ENCODE measurements around the gene CPT1C.

Gene CPT1C

DNA sequence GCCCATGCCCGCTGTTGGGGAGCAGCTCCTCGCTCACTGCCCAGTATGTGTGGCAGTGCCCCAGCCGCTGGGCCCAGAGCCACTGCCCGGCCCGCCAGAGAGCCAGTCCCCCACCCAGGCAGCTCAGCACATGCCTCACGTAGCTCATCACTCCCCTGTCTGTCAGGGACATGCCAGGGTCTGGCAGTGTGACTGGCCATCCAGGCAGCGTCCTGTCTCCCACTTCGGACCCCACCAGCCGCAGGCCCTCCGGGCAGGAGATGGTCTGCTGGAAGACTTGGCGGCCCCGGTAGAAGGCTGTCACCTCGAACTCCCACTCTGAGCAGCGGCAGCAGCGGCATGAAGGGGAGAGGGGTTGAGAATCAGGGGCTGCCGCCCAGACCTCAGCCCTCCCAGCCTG is 28.9 kb upstream of the CPT1C start:
- DNase-seq, result no peak

DNA sequence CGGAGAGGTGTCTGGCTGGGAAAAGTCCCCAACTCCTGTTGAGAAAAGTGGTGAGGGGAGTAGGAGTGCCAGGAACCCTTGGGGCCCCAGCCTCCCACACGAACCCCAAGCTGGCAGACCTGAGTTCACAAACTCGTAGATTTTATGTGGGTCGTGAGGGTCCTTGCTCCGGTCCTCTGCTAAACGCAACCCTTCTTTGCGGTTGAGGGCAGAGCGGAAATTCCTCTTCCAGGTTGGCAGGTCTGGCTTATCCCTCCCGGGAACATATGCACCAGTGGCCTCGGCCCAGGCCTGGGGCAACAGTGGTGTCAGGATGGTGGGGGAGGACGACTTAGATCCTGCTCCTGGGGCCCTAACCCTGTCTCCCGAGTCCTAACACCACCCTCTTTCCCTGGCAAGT is 27.7 kb upstream of the CPT1C start:
- DNase-seq, result no peak

DNA sequence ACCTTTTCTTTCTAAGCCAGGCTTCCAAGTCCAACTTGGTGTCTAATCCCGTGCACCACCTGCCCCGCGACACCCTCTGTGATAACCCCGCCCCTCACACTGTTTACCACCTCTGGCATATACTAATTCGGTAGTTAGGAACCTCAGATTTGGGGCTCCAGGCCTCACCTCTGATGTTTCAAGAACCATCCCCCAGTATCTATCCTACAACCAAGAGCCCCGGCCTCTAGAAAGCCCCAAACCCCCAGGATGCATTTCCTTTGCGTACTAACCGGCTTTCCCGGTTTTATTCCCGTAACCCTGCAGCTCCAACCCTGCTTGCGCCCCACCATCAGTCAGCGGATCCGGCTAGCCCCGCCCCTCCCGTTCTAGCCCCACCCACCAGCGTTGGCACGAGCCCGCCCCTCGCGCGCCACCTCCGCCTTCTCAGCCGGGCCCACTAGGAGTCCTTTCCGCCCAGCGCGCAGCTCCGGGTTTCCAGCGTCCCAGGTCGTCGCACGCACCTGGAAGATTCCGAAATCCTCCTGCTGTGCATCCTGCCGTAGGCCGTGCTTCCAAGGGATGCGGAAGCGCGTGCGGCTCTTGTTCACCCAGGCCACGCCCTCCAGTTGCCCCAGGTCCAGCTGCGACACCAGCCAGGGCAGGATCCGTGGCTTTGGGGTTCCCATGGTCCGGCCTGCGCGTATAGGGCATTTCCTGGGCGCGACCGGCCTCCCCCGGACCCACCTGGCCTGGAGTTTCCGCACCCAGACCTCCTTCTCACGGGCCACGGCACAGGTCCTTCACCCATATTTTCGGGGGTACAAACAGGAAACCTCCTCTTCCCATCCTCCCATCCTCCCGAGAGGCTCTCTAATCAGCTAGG is 26.5 kb upstream of the CPT1C start:
- peak; percentile 83 to 90 for DNase-seq

DNA sequence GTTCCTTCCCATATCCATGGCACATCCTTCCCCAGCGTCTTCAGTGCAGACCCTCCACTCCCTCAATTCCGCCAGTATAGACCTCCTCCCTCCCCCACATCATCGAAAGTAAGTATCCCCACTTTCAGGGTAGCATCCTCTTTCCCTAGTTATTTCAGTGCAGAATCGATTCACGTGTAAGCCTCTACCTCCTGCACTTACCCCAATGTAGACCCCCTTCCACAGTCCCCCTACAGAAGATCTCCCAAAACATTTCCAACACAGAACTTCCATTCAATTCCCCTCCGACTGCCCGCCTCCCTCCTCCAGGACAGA is 25.9 kb upstream of the CPT1C start:
- DNase-seq, result no peak

DNA sequence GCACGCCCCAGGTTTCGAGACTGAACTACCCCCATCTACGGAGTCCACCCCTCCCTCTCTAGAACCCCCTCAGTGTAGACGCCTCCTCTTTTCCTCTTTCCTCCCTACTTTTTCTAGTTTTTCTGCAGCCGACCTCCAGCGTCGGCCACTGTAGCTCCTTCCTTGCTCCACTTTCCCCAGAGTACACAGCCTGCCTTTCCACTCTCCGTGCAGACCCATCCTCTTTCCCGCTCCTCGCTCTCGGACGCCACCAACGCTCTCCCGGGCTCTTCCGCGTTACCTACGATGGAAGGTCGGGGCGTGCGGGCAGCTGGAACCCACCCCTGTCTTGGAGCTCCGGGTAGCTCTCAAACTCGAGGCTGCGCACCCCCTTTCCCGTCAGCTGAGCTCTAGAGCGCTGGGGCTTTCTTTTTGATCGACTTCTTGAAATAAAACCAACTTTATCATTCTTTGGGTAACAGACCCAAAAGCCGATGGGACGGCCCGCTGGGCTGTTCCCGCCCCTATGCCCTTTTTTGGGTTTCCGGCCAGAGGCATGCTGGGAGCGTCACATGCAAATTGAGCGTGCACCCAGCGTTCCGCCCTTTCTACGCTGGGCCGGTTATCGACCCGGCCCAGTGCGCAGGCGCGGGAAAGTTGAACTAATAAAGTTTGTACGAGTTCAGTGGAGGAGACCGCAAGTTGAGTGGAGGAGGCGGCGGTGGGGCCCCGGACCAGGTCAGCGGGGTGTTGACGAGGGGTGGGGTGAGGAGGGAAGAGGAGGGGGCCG is 25.4 kb upstream of the CPT1C start, which contains the start of the genes BCL2L12 and IRF3:
BCL2L12 (plus strand) TSS at position 583 of the 769 bp plus-strand sequence. CDS start 760 bp downstream, outside the sequence.
IRF3 (minus strand) TSS at position 507 of the 769 bp plus-strand sequence. CDS start 1,019 bp downstream, outside the sequence.
- peak; percentile 98 to 99 for DNase-seq

DNA sequence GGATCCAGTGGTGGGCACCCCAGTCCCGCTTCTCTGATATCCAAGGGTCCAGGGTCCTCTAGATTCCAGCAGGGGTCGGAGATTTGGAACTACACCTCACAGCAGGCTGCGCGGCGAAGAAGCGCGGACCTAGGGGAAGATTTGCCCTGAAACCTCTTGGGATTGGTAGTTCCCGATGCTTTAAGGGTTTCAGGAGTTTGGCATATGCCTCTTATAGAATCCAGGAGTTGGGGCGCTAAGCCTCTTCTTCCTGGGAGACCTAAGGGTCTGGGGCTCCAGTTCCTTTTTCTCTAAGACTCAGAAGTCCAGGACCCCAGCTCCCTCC is 24.8 kb upstream of the CPT1C start:
- DNase-seq, result no peak

DNA sequence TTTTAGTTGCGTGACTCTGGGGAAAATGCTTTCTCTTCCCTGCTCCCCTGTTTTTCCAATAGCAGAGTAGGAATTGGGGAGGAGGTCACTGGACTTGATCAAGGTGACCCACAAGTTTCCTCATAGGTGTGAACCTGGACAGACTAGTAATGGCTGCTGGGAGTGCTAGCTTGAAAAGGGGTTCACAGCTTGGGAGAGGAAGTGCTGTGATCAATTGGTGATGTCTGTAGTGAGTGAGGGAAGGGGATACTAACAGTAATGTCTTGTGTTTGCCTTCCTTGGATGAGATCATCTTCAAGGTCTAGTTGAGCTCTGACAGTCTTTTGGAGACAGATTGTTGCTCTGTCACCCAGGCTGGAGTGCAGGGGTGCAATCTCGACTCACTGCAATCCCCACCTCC is 23.4 kb upstream of the CPT1C start:
- DNase-seq, result no peak

DNA sequence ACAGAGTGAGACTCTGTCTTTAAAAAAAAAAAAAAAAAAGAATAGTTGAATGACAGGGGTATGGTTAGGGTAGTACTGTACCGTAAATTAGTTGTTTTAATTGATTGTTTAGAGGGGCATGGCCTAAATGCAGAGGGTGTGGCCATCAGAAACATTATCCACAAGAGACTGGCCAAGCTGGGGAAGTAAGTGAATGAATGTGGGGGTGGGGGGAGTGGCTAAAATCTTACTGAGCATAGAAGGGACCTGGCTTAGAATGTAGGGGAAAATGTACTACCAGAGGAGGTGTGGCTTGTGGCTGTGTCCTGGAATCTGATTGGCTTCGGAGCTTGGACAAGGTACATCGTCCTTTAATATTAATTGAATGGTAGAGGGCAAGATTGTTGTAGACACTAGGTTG is 21.4 kb upstream of the CPT1C start:
- DNase-seq, result no peak

DNA sequence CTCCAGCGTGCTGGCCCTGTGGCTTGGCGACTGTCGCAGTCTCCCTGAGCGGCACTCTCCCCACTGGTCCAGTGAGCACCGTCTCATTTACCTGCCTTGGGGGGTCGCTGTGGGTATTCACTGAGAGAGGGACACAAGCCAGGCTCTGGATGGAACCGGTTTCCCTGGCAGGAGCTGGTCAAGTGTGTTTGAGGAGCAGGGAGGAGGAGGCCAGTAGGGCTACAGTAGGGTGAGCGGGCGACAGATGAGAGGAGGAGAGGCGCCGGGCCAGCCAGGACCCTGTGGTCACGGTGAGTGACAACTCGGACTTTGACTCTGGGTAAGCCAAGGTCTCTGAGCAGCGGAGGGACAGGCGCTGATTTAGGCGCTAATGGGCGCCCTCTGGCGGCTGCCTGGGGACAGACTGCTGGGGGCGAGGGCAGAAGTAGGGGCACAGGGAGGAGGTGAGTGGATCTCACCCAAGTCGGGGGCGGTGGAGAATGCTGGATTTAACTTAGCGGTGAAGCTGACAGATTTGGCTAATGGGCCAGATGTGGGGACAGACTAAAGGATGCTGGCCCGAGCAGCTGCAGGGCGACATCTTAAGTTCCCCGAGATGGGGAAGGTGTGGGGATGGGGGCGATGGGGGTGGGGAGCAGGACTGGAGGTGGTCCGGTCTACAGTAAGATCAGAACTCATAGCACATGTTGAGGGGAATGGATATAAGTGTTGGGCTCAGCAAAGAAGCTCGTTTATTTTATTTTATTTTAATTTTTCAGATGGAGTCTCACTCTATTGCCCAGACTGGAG is 18.6 kb upstream of the CPT1C start:
- DNase-seq, result peak; percentile 79 to 82

DNA sequence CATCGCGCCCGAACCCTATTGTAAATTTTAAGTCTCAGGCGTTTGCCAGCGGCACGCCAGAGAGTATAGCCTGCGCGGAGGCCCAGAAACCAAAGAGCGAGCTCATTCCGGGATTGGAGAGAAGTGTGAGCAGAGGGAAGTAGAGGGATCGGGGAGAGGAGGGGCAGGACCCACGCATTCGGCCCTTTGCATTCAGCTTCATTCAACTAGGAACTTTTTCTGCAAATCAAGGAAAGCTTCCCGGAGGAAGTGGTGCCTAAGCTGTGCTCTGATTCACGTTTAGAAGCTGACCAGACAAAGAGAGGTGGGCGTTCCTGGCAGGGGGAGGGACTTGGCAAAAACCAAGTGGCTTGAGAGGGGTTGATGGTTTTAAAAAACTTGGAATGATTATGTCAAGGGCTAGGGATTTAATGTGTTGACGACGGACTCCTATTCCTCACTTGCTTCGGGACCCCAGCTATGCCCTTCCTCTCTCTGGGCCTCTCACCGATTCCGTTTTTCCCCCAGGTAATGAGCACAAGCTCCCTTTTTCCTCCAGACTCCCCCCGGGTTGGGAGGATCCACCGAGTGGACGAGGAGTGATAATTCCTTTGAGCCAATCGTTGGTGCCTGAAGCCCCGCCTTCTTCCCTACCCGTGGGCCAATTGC is 14.7 kb upstream of the CPT1C start:
- DNase-seq, result no peak

DNA sequence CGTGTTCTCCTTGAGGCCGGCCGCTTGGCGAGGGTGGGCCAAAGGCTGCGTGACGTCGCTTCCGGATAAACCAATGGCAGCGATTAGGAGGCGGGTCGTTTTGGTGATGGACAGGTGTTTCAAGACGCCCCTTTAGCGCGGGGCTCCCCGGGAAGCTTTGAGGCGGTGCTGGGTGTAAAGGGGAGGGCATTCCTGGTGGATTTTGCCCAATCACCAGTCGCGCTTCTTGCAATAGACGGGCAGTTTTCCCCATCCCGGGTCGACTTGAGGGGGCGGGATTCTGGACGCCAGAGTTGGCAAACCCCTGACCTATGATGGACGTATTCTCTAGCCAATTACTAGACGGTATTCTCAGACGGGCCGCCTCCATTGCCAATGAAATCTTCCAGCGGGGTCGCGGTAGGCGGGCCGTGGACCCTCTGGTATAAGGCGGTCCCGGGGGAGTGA is 14.1 kb upstream of the CPT1C start:
- peak; percentile 100 for DNase-seq

DNA sequence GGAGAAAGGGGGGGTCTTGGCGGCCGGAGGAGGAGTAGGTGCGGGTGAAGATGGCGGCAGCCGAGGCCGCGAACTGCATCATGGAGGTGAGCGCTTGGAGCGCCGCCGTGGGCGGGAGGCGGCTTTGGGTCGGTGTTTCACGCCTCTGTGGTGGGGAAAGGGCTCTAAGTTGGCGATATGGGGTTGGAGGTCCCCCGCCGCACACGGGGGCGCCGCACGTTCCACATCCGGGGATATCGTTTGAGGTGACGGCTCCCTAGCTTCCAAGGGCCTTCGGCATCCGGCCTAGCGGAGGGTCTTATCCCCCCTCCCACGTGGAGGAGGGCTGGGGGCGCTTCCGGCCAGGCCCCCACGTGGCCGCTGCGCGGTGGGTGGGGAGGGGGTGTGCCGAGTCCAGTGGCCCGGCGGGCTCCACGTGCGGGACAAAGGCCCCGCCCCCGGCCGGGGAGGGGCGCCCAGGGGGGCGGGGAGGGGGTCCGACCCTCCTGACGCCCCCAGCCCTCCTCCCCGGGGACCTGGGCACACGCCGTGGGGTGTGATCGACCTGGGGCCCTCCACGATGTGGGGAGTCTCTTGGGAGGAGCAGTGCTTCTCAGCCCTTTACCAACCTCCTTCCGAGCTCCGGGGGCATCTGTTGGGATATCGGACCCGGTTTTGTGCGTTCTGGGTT is 13.6 kb upstream of the CPT1C start, which contains the start of gene PRMT1:
PRMT1 (plus strand) TSS at position 41 of the 670 bp plus-strand sequence; CDS start at position 51, 10 bp downstream.
- peak; percentile 52 to 62 for DNase-seq

DNA sequence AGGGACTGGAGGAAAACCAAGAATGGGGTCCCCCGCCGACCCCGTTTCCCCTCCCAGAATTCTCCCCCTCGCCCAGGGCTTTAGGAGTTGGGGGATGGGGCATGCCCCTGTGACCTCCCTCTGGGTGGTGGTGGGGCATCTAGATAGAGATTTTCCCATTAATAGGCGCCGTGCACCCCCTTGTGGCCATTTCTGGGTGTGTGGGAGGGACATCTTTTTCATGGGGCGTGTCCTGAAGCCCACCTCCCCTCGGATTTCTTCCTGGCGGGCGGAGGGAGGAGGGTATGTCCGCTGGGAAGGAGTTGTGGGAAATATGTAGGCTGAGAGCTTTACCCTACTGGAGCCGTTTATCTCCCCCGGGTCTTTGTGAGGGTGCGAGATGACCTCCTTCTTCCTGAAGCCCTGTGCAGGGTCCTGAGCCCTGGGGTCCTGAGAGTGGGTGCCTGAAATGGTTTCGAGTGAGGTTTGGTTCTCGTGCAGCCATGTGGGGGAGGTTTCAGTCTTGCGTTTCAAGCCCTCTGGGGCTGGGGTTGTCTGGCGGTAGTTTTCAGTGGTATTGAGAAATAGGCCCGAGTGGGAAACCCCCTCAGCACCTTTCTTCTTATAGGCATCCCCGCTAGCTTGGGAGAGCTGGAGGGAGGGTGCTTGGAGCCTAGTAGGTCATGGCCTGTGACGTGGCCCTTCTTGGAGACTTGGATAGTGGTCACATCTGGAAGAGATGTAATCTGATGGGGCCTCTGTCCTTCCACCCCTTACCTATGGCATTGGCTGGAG is 12.8 kb upstream of the CPT1C start:
- peak; percentile 81 to 84 for DNase-seq

DNA sequence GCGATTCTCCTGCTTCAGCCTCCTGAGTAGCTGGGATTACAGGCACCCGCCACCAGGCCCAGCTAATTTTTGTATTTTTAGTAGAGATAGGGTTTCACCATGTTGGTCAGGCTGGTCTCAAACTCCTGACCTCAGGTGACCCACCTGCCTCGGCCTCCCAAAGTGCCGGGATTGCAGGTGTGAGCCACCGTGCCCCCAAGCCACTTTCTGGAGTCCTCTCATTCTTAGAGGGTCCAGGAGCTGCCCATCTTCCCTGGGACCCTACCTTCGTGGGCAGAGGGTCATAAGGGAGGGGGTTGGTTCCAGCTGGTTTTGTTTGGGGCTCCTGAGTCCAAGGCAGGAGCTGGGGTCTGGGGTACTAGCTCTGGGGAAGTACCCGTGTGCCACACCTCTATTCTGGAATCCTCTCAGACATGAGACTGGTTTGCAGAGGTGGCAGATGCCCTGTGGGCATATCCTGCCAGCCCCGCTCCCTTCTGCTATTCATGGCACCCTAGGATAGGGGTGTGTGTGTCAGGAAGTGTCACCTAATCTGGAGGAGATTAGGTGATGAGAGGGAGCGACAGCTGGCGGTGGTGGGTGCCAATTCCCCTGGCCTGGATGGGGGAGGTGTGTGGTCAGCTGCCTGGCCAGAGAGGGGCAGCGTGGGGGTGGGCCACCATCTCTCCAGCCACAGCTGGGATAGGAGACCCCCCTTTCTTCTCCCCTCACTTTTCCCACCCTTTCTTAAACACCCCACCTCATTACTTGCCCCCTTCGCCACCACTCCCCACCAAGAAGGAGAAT is 11.7 kb upstream of the CPT1C start:
- DNase-seq, result no peak

DNA sequence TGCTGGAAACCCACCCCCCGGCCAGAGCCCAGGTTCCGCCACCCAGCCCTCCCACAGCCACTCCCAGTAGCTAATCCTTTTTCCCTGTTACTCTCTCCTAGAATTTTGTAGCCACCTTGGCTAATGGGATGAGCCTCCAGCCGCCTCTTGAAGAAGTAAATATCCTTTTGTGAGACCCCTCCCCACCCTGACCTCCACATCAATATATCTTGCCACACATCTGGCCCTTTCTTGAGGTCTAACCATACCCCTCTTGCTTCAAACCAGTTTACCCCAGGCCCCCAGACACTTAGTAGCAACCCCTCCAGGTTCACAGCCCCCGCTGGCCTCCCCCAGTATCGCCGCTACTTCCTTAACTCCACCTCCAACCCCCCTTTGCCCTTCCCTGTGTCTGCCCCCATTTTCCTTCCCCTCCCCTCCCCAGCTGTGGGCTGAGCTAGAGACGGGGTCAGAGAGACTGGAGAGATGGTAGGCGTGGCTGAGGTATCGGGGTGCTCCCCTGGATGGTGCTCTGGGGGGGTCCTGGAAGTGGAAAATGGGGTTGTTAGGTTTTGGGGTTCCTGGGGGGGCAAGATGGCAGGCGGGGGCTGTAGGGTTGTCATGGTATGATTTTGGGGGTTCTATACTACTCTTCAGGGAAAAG is 11.0 kb upstream of the CPT1C start:
- DNase-seq, result no peak

DNA sequence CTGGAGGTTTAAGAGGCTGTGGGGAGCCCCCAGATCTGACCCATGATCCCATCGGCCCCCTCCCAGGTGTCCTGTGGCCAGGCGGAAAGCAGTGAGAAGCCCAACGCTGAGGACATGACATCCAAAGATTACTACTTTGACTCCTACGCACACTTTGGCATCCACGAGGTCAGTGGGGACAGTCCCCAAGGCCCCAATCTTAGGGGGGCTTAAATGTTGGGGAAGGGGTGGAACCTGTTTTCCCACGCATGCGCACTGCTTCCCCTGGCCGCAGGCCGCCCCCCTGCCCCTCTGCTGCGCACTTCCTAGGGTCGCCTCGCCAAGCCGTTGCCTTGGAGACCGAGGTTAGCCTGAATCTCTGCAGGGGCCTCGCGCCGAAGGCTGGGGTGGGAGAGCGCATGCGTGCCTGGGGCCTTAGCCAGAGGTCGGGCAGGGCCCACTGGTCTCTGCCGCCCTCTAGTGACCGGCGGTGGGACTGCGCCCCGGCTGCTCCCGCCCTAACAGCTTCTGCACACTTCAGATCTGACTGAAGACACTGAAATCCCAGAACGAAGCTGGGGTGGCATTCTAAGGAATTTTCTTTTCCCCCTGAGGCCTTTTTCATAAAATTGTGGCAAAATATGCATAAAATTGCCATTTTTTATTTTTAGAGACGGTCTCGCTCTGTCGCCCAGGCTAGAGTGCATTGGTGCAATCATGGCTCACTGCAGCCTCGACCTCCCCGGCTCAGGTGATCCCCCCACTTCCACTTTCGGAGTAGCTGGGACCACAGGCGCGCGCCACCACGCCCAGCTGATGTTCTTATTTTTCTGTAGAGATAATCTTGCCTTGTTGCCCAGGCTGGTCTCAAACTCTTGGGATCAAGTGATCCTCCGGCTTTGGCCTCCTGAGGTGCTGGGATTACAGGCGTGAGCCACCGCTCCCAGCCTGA is 10.2 kb upstream of the CPT1C start:
- DNase-seq, result peak; percentile 92 to 93

DNA sequence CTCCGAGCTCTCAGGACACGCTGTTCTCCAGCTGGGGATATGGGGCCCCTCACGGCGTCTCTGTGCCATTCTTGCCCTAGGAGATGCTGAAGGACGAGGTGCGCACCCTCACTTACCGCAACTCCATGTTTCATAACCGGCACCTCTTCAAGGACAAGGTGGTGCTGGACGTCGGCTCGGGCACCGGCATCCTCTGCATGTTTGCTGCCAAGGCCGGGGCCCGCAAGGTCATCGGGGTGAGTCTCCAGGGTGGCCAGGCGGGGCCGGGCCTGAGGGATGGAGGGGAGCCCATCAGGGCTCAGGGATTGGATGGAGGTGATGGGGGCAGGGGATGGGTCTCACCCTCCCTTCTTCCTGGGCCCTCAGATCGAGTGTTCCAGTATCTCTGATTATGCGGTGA is 9.1 kb upstream of the CPT1C start:
- DNase-seq, result no peak

DNA sequence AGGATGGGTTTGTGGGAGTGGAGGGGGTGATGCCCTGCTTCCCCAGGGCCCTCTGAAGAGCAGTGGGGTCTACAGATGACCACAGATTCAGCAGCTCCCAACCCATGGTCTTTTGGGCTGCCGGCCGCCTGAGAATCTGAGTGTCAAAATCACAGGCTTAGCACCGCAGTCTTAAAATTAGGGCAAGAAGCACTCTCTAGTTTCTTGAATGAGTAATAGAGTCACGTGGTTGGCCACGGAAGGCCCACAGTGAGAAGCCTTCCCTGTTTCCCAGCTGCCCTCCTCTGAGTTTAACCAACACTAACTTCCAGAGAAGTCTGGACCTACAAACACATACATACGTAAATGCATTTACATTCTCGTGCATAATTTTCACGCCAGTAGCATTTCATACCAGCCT is 8.6 kb upstream of the CPT1C start:
- no peak for DNase-seq

DNA sequence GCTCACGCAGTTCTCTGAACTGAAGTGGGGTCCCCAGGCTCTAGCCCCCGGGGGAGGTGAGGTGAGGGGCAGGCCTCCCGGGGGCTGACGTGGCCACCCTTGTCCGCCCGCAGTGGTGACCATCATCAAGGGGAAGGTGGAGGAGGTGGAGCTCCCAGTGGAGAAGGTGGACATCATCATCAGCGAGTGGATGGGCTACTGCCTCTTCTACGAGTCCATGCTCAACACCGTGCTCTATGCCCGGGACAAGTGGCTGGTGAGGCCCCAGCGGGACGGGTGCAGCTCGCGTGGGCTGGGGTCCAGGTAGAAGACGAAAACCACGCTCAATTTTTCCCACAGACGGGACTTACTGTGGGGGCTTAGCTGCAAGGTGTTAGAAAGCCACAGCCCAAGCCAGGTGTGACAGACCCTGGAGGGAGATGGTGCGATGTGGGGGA is 7.1 kb upstream of the CPT1C start:
- no peak for DNase-seq

Data from CD4-positive, alpha-beta T cell treated with Interleukin-1 beta for 1 hour (primary cell).